HG03097 (cell line): ENCODE data around the gene RNF222.
"Not testable (repeated sequence)": the region's sequence is repeated elsewhere in the genome, so short reads cannot be mapped to it uniquely, and the experiment has no call there.

Experiments used
- ATAC-seq: cut with Tn5 transposase; IDR thresholded peaks from one replicate; pipeline ENCODE4 v1.9.1; 2021; ENCODE audit not compliant: unreplicated experiment, low FRiP score

Gene RNF222

GRCh38 chr17:8413328-8413727, 15.7 kb upstream of the RNF222 start:
- ATAC-seq = no peak

GRCh38 chr17:8412089-8412488, 14.5 kb upstream of the RNF222 start:
- ATAC-seq = no peak

GRCh38 chr17:8410883-8411238, 13.2 kb upstream of the RNF222 start:
- no peak for ATAC-seq

GRCh38 chr17:8409966-8410882, 12.6 kb upstream of the RNF222 start:
- no peak for ATAC-seq

GRCh38 chr17:8408371-8408770, 10.7 kb upstream of the RNF222 start:
- no peak for ATAC-seq

GRCh38 chr17:8406174-8406573, 8.5 kb upstream of the RNF222 start:
- ATAC-seq = no peak

GRCh38 chr17:8405499-8406016, 7.9 kb upstream of the RNF222 start:
- no peak for ATAC-seq

GRCh38 chr17:8402921-8403536, 5.4 kb upstream of the RNF222 start:
- no peak for ATAC-seq

- ATAC-seq = no peak
Measured at GRCh38 chr17:8401107-8401506, 3.5 kb upstream of the RNF222 start.

- no peak for ATAC-seq
Measured at GRCh38 chr17:8398980-8399379, 1.4 kb upstream of the RNF222 start.

GRCh38 chr17:8394497-8394896, 3.1 kb downstream of the RNF222 start:
- not testable (repeated sequence) for ATAC-seq

GRCh38 chr17:8393470-8394231, 4.0 kb downstream of the RNF222 start:
- ATAC-seq = no peak

- ATAC-seq = no peak
Measured at GRCh38 chr17:8392674-8393469, 4.8 kb downstream of the RNF222 start.

GRCh38 chr17:8392274-8392673, 5.4 kb downstream of the RNF222 start:
- ATAC-seq = no peak

- no peak for ATAC-seq
Measured at GRCh38 chr17:8391711-8392110, 5.9 kb downstream of the RNF222 start.

GRCh38 chr17:8387914-8388651, 9.5 kb downstream of the RNF222 start:
- no peak for ATAC-seq

GRCh38 chr17:8386841-8387240, 10.8 kb downstream of the RNF222 start:
- ATAC-seq = no peak

- ATAC-seq = no peak
Measured at GRCh38 chr17:8384801-8385378, 12.7 kb downstream of the RNF222 start.

GRCh38 chr17:8383143-8383822, 14.3 kb downstream of the RNF222 start, which contains the start of gene RPL26:
RPL26 (minus strand) TSS chr17:8383193; CDS start chr17:8382310, 883 bp downstream.
- ATAC-seq = peak; percentile 89
